ENCODE data around the gene KRTAP4-3. TPM values are rescaled to one million over a fixed set of nuclear protein-coding genes. Genes with fewer than 3 reads are reported as not detected.
A peak's percentile ranks its signal among the peaks of the same experiment; 100 is the strongest.

KRTAP4-3 gene
- total RNA-seq, 1 donor: not detected

- Histone ChIP-seq H3K27ac (ENCODE audit: low read depth, low read length) (peak overlapping the region; percentile 90), H2AFZ (ENCODE audit: low read length) (peak overlapping the region; percentile 33), H3K27me3 (ENCODE audit: insufficient read depth, low read length) (no peaks in the 10 kb centered on the region), H3K9me3 (ENCODE audit: low read depth, low read length) (no peaks in the 10 kb centered on the region), H3K4me1 (ENCODE audit: insufficient read depth, low read length) (peaks cover 18% of the 10 kb centered on the region), H3K4me3 (ENCODE audit: insufficient read depth, low read length) (no peak overlapping the region), H3K79me2 (ENCODE audit: insufficient read depth, low read length) (no peaks in the 10 kb centered on the region), H3K36me3 (ENCODE audit: insufficient read depth, low read length) (no peaks in the 10 kb centered on the region), H3K4me2 (ENCODE audit: insufficient read depth, low read length) (peak overlapping the region; percentile 14), H4K20me1 (ENCODE audit: insufficient read depth, low read length) (no peaks in the 10 kb centered on the region)
- TF ChIP-seq CTCF (IDR thresholded peaks at IDR 0.05; ENCODE audit: extremely low read depth, low read depth, low read length): no peak
- DNase-seq (ENCODE audit: insufficient read length, low spot score, missing footprints): peak; percentile 95
These were observed 10.3 kb upstream of the KRTAP4-3 start for GRCh38 chr17:41178341-41178740.

GRCh38 chr17:41177727-41178271 is 9.8 kb upstream of the KRTAP4-3 start, which contains the start of gene KRTAP4-2:
KRTAP4-2 (minus strand) TSS chr17:41178221; CDS start chr17:41178164, 57 bp downstream.
- H3K36me3 ChIP-seq (ENCODE audit: insufficient read depth, low read length): no peaks in the 10 kb centered on the region
- no peak within 1 kb of the TSS for H3K4me3 ChIP-seq (ENCODE audit: insufficient read depth, low read length)
- H3K27ac ChIP-seq (ENCODE audit: low read depth, low read length): peak within 1 kb of the TSS; percentile 90
- DNase-seq (ENCODE audit: insufficient read length, low spot score, missing footprints): no peak
- no peaks in the 10 kb centered on the region for H3K27me3 ChIP-seq (ENCODE audit: insufficient read depth, low read length)
- peaks cover 18% of the 10 kb centered on the region for H3K4me1 ChIP-seq (ENCODE audit: insufficient read depth, low read length)
- H3K9me3 ChIP-seq (ENCODE audit: low read depth, low read length): no peaks in the 10 kb centered on the region
- H4K20me1 ChIP-seq (ENCODE audit: insufficient read depth, low read length): no peaks in the 10 kb centered on the region
- no peak for TF ChIP-seq CTCF (IDR thresholded peaks at IDR 0.05; ENCODE audit: extremely low read depth, low read depth, low read length)
- peak within 1 kb of the TSS; percentile 14 for H3K4me2 ChIP-seq (ENCODE audit: insufficient read depth, low read length)
- peak within 1 kb of the TSS; percentile 33 for H2AFZ ChIP-seq (ENCODE audit: low read length)
- H3K79me2 ChIP-seq (ENCODE audit: insufficient read depth, low read length): no peaks in the 10 kb centered on the region

GRCh38 chr17:41176744-41177387 is 8.8 kb upstream of the KRTAP4-3 start:
- Histone ChIP-seq H3K4me1 (ENCODE audit: insufficient read depth, low read length) (peaks cover 18% of the 10 kb centered on the region), H3K27ac (ENCODE audit: low read depth, low read length) (no peak overlapping the region), H3K9me3 (ENCODE audit: low read depth, low read length) (no peaks in the 10 kb centered on the region)

More at GRCh38 chr17:41176744-41177387, 8.8 kb upstream of the KRTAP4-3 start:
- Histone ChIP-seq H3K36me3 (ENCODE audit: insufficient read depth, low read length) (no peaks in the 10 kb centered on the region), H3K4me3 (ENCODE audit: insufficient read depth, low read length) (no peak overlapping the region), H2AFZ (ENCODE audit: low read length) (no peak overlapping the region), H4K20me1 (ENCODE audit: insufficient read depth, low read length) (no peaks in the 10 kb centered on the region), H3K27me3 (ENCODE audit: insufficient read depth, low read length) (no peaks in the 10 kb centered on the region), H3K4me2 (ENCODE audit: insufficient read depth, low read length) (no peak overlapping the region), H3K79me2 (ENCODE audit: insufficient read depth, low read length) (no peaks in the 10 kb centered on the region)
- DNase-seq (ENCODE audit: insufficient read length, low spot score, missing footprints): no peak
- TF ChIP-seq CTCF (IDR thresholded peaks at IDR 0.05; ENCODE audit: extremely low read depth, low read depth, low read length): no peak

Data from osteoblast (primary cell).